ENCODE results near the gene OR2V2. TPM values are rescaled to one million over a fixed set of nuclear protein-coding genes. Genes with fewer than 3 reads are reported as not detected.
A peak's percentile ranks its signal among the peaks of the same experiment; 100 is the strongest.

The OR2V2 gene
- total RNA-seq, 2 experiments from 2014 or later = not detected

DNA sequence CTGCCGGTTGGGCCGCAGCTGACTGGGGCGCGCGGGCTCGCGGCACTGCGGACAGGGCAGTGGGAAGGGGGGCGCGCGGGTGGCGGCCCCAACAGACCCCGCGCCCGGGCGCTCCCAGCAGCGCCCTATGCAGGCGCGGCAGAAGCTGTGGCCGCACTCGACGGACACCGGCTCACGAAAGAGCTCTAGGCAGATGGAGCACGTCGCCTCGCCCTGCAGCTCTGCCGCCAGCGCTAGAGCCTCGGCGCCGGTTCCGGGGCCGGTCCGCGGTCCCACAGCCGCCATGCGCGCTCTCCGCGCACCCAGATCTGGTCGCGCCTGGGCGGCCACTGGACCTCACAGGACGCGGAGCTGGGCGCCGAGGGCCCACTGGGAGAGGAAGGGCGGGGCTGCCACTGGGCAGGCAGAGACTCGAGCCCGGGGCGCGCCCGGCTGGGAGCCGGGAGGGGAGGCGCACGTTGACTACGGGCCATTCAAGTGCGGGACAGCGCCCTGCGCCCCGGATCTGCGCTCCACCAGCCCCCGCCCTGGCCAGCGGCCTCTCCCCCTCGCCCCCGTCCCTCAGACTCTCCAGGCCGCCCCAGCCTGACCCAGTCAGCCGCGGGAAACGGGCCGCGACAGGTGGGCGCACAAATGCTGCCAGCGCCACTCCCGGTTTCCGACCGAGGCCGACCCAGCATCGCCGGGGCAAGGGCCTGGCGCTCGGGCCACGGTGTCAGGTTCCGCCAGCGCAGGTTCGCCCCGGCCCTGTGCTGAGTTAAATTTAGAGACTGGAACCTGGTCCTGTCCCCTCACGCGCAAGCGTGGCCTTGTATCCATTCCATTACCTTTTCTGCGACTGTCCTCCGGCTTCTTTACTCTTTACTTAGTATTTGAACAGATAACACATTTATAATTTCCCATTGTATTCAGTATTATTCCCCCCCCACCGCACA, 57.7 kb downstream of the OR2V2 start, which contains the start of gene TRIM7:
TSS of gene TRIM7 (minus strand) at position 371 of the 935 bp plus-strand sequence. CDS start at position 285, 86 bp downstream.
- peak in 3 of 14 experiments; percentile 24 to 55 (median 51) for DNase-seq
- H3K27me3 Mint-ChIP-seq = peaks cover 29% of the 10 kb centered on the region
- peaks cover 31% of the 10 kb centered on the region for H3K36me3 Mint-ChIP-seq (ENCODE audit: low read depth)
- H3K27me3 ChIP-seq (ENCODE audit: control insufficient read depth in 1 of 2, insufficient read depth in 2 of 2, low read length in 2 of 2) = peaks cover 0 to 9% of the 10 kb centered on the region in 2 experiments
- H3K9me3 Mint-ChIP-seq = peaks cover 3% of the 10 kb centered on the region
- peaks cover 39% of the 10 kb centered on the region for H3K4me1 ChIP-seq (ENCODE audit: insufficient read depth, low read length)
- H3K4me1 Mint-ChIP-seq (ENCODE audit: low read depth) = peaks cover 34% of the 10 kb centered on the region
- no peak for ATAC-seq (ENCODE audit: poor library complexity)
- H3K36me3 ChIP-seq (ENCODE audit: insufficient read depth, low read length) = no peaks in the 10 kb centered on the region
- H3K4me3 Mint-ChIP-seq = peak within 1 kb of the TSS; percentile 95
- intact Hi-C loops (cut with DNase I, micrococcal nuclease) = loop anchor here in 1 of 2 experiments (5.0 kb wide), 1 partner anchor 37 kb away; the partner anchor contains the start of gene RACK1
- H3K9me3 ChIP-seq (ENCODE audit: control insufficient read depth in 1 of 2, insufficient read depth in 1 of 2, low read length in 2 of 2) = no peaks in the 10 kb centered on the region
- CTCF ChIA-PET = interaction anchor here (1.2 kb wide), 1 partner anchor 16 kb away, joined by 3 read pairs; no protein-coding TSS in a partner anchor
- TF ChIP-seq CTCF (IDR thresholded peaks at IDR 0.05) = no peak
- POLR2A ChIA-PET = interaction anchor here (1.3 to 8.3 kb wide), 7 partner anchors 7 to 56 kb away, joined by 3 to 292 read pairs (median 41); partner anchors contain the start of genes RACK1, TRIM41 and TRIM52
- peak within 1 kb of the TSS; percentile 59 for H3K4me3 ChIP-seq (ENCODE audit: low read length)
- peak within 1 kb of the TSS; percentile 99 for H3K27ac Mint-ChIP-seq
- H3K27ac ChIP-seq (ENCODE audit: low read depth in 1 of 2, low read length in 2 of 2) = no peak within 1 kb of the TSS

DNA sequence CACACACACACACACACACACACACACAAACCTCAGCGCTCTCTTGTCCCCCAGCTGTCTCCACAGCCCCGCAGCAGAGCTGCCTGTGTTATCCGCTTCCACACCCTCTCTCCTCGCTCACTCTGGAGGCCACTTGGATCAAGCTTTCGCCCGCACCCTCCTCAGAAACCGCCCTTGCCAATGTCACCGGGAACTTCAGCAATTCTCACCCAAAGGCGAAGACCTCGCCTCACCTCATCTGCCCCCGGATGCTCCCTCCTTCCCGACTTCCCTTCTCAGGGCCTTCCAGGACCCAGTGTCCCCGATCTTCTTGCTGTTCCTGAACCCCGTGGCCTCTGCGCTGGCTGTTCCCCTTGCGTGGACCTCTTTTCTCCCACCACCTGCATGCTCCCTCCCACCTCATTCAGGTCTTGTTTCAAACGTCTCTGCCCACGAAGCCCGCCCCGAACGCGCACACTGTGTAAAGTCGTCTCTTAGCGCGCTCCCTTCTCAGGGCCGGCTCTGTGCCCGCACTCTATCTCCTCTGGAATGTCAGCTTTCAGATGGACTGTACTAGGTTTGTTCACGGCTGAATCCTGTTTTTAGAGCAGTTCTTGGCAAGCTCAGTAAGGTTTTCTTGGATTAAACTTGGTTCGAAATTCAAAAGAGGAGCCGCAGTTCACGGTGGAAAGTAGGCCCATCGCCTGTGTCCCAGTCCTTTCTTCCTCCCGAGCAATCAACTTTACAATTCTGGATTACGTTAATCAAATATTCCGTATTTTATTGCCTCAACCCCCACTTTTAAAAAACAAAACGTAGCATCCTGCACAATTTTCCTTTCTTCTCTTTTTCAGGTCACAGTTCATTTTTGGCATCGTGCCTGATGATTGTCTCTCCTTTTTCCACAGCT, 58.6 kb downstream of the OR2V2 start:
- H3K9me3 ChIP-seq (ENCODE audit: control insufficient read depth in 1 of 2, insufficient read depth in 1 of 2, low read length in 2 of 2) = no peaks in the 10 kb centered on the region
- H3K4me3 ChIP-seq (ENCODE audit: low read length) = peak overlapping the region; percentile 59
- peaks cover 3% of the 10 kb centered on the region for H3K9me3 Mint-ChIP-seq
- no peak for TF ChIP-seq CTCF (IDR thresholded peaks at IDR 0.05)
- peaks cover 31% of the 10 kb centered on the region for H3K36me3 Mint-ChIP-seq (ENCODE audit: low read depth)
- no peaks in the 10 kb centered on the region for H3K36me3 ChIP-seq (ENCODE audit: insufficient read depth, low read length)
- CTCF ChIA-PET = interaction anchor here (1.0 to 2.7 kb wide), 5 partner anchors 14 to 374 kb away, joined by 3 to 15 read pairs (median 5); no protein-coding TSS in a partner anchor
- intact Hi-C loops (cut with DNase I, micrococcal nuclease) = loop anchor here (1.0 to 5.0 kb wide), 4 partner anchors 10 to 36 kb away; partner anchors contain the start of genes RACK1 (in 1 of the 2) and TRIM41 (in 1 of the 2)
- H3K4me1 Mint-ChIP-seq (ENCODE audit: low read depth) = peaks cover 37% of the 10 kb centered on the region
- POLR2A ChIA-PET = interaction anchor here (0.7 to 8.3 kb wide), 9 partner anchors 8 to 55 kb away, joined by 3 to 292 read pairs (median 20); partner anchors contain the start of genes RACK1, TRIM41 and TRIM52
- H3K4me3 Mint-ChIP-seq = peak overlapping the region; percentile 95
- peaks cover 39% of the 10 kb centered on the region for H3K4me1 ChIP-seq (ENCODE audit: insufficient read depth, low read length)
- H3K27me3 Mint-ChIP-seq = peaks cover 29% of the 10 kb centered on the region
- no peak overlapping the region for H3K27ac ChIP-seq (ENCODE audit: low read depth in 1 of 2, low read length in 2 of 2)
- DNase-seq (peak in 5 of 14 experiments; percentile 18 to 58 (median 42)), ATAC-seq (ENCODE audit: poor library complexity) (peak; percentile 25)
- H3K27ac Mint-ChIP-seq = peak overlapping the region; percentile 99
- H3K27me3 ChIP-seq (ENCODE audit: control insufficient read depth in 1 of 2, insufficient read depth in 2 of 2, low read length in 2 of 2) = peaks cover 0 to 9% of the 10 kb centered on the region in 2 experiments
